HG03039 (cell line): ENCODE measurements around the gene MOB3A.

Experiments
- ATAC-seq: cut with Tn5 transposase; IDR thresholded peaks from one replicate; pipeline ENCODE4 v1.9.1; 2021; ENCODE audit warnings: mild to moderate bottlenecking, moderate library complexity; ENCODE audit not compliant: unreplicated experiment

MOB3A gene

GRCh38 chr19:2126879-2127518, 30.9 kb upstream of the MOB3A start:
- ATAC-seq = no peak

- ATAC-seq = no peak
Observed at GRCh38 chr19:2123682-2124387, 27.7 kb upstream of the MOB3A start.

- ATAC-seq = no peak
Observed at GRCh38 chr19:2122982-2123381, 26.9 kb upstream of the MOB3A start.

- ATAC-seq = no peak
Observed at GRCh38 chr19:2122251-2122650, 26.1 kb upstream of the MOB3A start.

- no peak for ATAC-seq
Observed at GRCh38 chr19:2121416-2122051, 25.4 kb upstream of the MOB3A start.

GRCh38 chr19:2120821-2121220, 24.7 kb upstream of the MOB3A start:
- no peak for ATAC-seq

GRCh38 chr19:2119921-2120785, 24.0 kb upstream of the MOB3A start:
- ATAC-seq = no peak

- ATAC-seq = no peak
Observed at GRCh38 chr19:2118438-2118837, 22.3 kb upstream of the MOB3A start.

GRCh38 chr19:2117215-2117960, 21.3 kb upstream of the MOB3A start:
- ATAC-seq = no peak

GRCh38 chr19:2116507-2116906, 20.4 kb upstream of the MOB3A start:
- no peak for ATAC-seq

- ATAC-seq = no peak
Observed at GRCh38 chr19:2115911-2116426, 19.8 kb upstream of the MOB3A start.

GRCh38 chr19:2115324-2115723, 19.2 kb upstream of the MOB3A start:
- ATAC-seq = no peak

- no peak for ATAC-seq
Observed at GRCh38 chr19:2114821-2115220, 18.7 kb upstream of the MOB3A start.

GRCh38 chr19:2114218-2114617, 18.1 kb upstream of the MOB3A start:
- no peak for ATAC-seq

- no peak for ATAC-seq
Observed at GRCh38 chr19:2113439-2114211, 17.5 kb upstream of the MOB3A start.

GRCh38 chr19:2112516-2113320, 16.6 kb upstream of the MOB3A start:
- ATAC-seq = no peak

GRCh38 chr19:2111886-2112285, 15.8 kb upstream of the MOB3A start:
- no peak for ATAC-seq

- ATAC-seq = no peak
Observed at GRCh38 chr19:2111425-2111824, 15.3 kb upstream of the MOB3A start.

GRCh38 chr19:2110822-2111221, 14.7 kb upstream of the MOB3A start:
- no peak for ATAC-seq
